SK-N-SH treated with all-trans-retinoic acid at 6 μM for 48 hours (cell line): ENCODE data around the gene CFAP65.
A peak's percentile ranks its signal among the peaks of the same experiment; 100 is the strongest.

ENCODE experiments used
- ATAC-seq: fragments of 200-7000 bp; cut with Tn5 transposase; 3 replicates; pipeline ENCODE4 v1.9.1; 2020; ENCODE audit warnings: mild to moderate bottlenecking, moderate library complexity
- ARNTL ChIP-seq: fragments of 450-650 bp; formaldehyde crosslinking; IDR thresholded peaks from 2 replicates; pipeline ENCODE4 v1.5.0; 2020; ENCODE audit warnings: low read depth, mild to moderate bottlenecking, moderate library complexity, borderline replicate concordance
- BACH2 ChIP-seq: fragments of 250-450 bp; sonication (Bioruptor Pico); IDR thresholded peaks from 2 replicates; pipeline ENCODE4 v1.9.0; 2021; ENCODE audit warnings: mild to moderate bottlenecking, borderline replicate concordance
- CSDC2 ChIP-seq: fragments of 250-450 bp; sonication (Bioruptor Pico); IDR thresholded peaks from 2 replicates; pipeline ENCODE4 v1.5.0; 2020; ENCODE audit warnings: mild to moderate bottlenecking, moderate library complexity
- CSRNP3 ChIP-seq: fragments of 250-450 bp; sonication (Bioruptor Pico); IDR thresholded peaks from 2 replicates; pipeline ENCODE4 v1.5.1; 2021; ENCODE audit warnings: mild to moderate bottlenecking, moderate library complexity
- ESRRG ChIP-seq: fragments of 250-450 bp; sonication (Bioruptor Pico); IDR thresholded peaks from 2 replicates; pipeline ENCODE4 v1.6.1; 2021; ENCODE audit warnings: mild to moderate bottlenecking
- ISL1 ChIP-seq: fragments of 250-450 bp; sonication (Bioruptor Pico); IDR thresholded peaks from 2 replicates; pipeline ENCODE4 v2.1.2; 2022; ENCODE audit warnings: mild to moderate bottlenecking, moderate library complexity
- OSR1 ChIP-seq: fragments of 250-450 bp; sonication (Bioruptor Pico); IDR thresholded peaks from 2 replicates; pipeline ENCODE4 v1.8.0; 2022; ENCODE audit warnings: moderate library complexity, mild to moderate bottlenecking, inconsistent platforms
- POU6F1 ChIP-seq: fragments of 250-450 bp; sonication (Bioruptor Pico); IDR thresholded peaks from 2 replicates; pipeline ENCODE4 v1.8.0; 2021; ENCODE audit warnings: low read depth, mild to moderate bottlenecking, moderate library complexity, borderline replicate concordance
- PPARA ChIP-seq: fragments of 250-450 bp; sonication (Bioruptor Pico); IDR thresholded peaks from 2 replicates; pipeline ENCODE4 v1.5.0; 2020; ENCODE audit warnings: mild to moderate bottlenecking, borderline replicate concordance
- RARB ChIP-seq: fragments of 250-450 bp; sonication (Bioruptor Pico); IDR thresholded peaks from 2 replicates; pipeline ENCODE4 v1.8.0; 2021; ENCODE audit warnings: mild to moderate bottlenecking, moderate library complexity
- SNAI2 ChIP-seq: fragments of 250-450 bp; sonication (Bioruptor Pico); IDR thresholded peaks from 2 replicates; pipeline ENCODE4 v1.5.0; 2020; ENCODE audit warnings: mild to moderate bottlenecking, moderate library complexity
- TCF4 ChIP-seq: fragments of 250-450 bp; sonication (Bioruptor Pico); IDR thresholded peaks from 2 replicates; pipeline ENCODE4 v1.8.0; 2021; ENCODE audit warnings: mild to moderate bottlenecking, moderate library complexity, borderline replicate concordance
- TOX ChIP-seq: fragments of 250-450 bp; sonication (Bioruptor Pico); IDR thresholded peaks from 2 replicates; pipeline ENCODE4 v1.8.0; 2021; ENCODE audit warnings: mild to moderate bottlenecking, moderate library complexity, borderline replicate concordance
- TSHZ2 ChIP-seq: fragments of 250-450 bp; sonication (Bioruptor Pico); IDR thresholded peaks from 2 replicates; pipeline ENCODE4 v1.5.0; 2020; ENCODE audit warnings: mild to moderate bottlenecking, moderate library complexity
- ZC3H10 ChIP-seq: fragments of 250-450 bp; sonication (Bioruptor Pico); IDR thresholded peaks from 2 replicates; pipeline ENCODE4 v1.5.1; 2021; ENCODE audit warnings: mild to moderate bottlenecking, moderate library complexity
- ZFP3 ChIP-seq: fragments of 250-450 bp; sonication (Bioruptor Pico); IDR thresholded peaks from 2 replicates; pipeline ENCODE4 v1.5.0; 2020; ENCODE audit warnings: mild to moderate bottlenecking, moderate library complexity
- ZFP30 ChIP-seq: fragments of 450-650 bp; formaldehyde crosslinking; IDR thresholded peaks from 2 replicates; pipeline ENCODE4 v1.5.0; 2022; ENCODE audit warnings: mild to moderate bottlenecking, moderate library complexity
- ZNF565 ChIP-seq: fragments of 450-650 bp; formaldehyde crosslinking; conservative IDR thresholded peaks from 2 replicates; pipeline ENCODE4 v1.5.0; 2020; ENCODE audit warnings: low read depth, mild to moderate bottlenecking, moderate library complexity
- ZNF70 ChIP-seq: fragments of 450-650 bp; formaldehyde crosslinking; IDR thresholded peaks from 2 replicates; pipeline ENCODE4 v1.5.0; 2020; ENCODE audit warnings: mild to moderate bottlenecking, moderate library complexity
- ZNF8 ChIP-seq: fragments of 450-650 bp; formaldehyde crosslinking; IDR thresholded peaks from 2 replicates; pipeline ENCODE4 v1.5.0; 2020; ENCODE audit warnings: mild to moderate bottlenecking, moderate library complexity

The CFAP65 gene

GRCh38 chr2:219016721-219017120, 24.6 kb downstream of the CFAP65 start (continued):
- TF ChIP-seq CSRNP3 (CRISPR knock-in tag) (no peak), ZC3H10 (CRISPR knock-in tag) (no peak), ISL1 (CRISPR knock-in tag) (no peak), ZFP30 (CRISPR knock-in tag) (no peak), ZNF8 (CRISPR knock-in tag) (no peak), BACH2 (no peak), SNAI2 (CRISPR knock-in tag) (no peak), ARNTL (CRISPR knock-in tag) (no peak)

- no peak for TF ChIP-seq TSHZ2 (CRISPR knock-in tag)
- TF ChIP-seq ZNF565 (CRISPR knock-in tag): no peak
- no peak for TF ChIP-seq ZFP3
- TF ChIP-seq PPARA (CRISPR knock-in tag): no peak
- no peak for TF ChIP-seq ISL1 (CRISPR knock-in tag)
- no peak for TF ChIP-seq BACH2
- ATAC-seq: no peak
Observed at GRCh38 chr2:219010873-219011272, 30.4 kb downstream of the CFAP65 start.

- TF ChIP-seq ZFP30 (CRISPR knock-in tag): no peak
- TF ChIP-seq SNAI2 (CRISPR knock-in tag): no peak
- TF ChIP-seq ZFP3: no peak
- TF ChIP-seq ISL1 (CRISPR knock-in tag): no peak
- TF ChIP-seq TCF4 (CRISPR knock-in tag): no peak
- no peak for TF ChIP-seq TOX
- no peak for TF ChIP-seq RARB
- no peak for TF ChIP-seq CSDC2 (CRISPR knock-in tag)
- no peak for TF ChIP-seq TSHZ2 (CRISPR knock-in tag)
- no peak for TF ChIP-seq BACH2
- TF ChIP-seq PPARA (CRISPR knock-in tag): no peak
- ATAC-seq: peak; percentile 71
Observed at GRCh38 chr2:219010162-219010756, 31.1 kb downstream of the CFAP65 start.

GRCh38 chr2:219009294-219009693, 32.0 kb downstream of the CFAP65 start:
- TF ChIP-seq ZNF70 (CRISPR knock-in tag): no peak
- TF ChIP-seq ZNF565 (CRISPR knock-in tag): no peak
- no peak for TF ChIP-seq ZFP3
- TF ChIP-seq ZFP30 (CRISPR knock-in tag): no peak
- TF ChIP-seq TOX: no peak
- no peak for TF ChIP-seq ZNF8 (CRISPR knock-in tag)
- no peak for TF ChIP-seq ISL1 (CRISPR knock-in tag)
- TF ChIP-seq ZC3H10 (CRISPR knock-in tag): no peak
- TF ChIP-seq BACH2: no peak
- TF ChIP-seq, all 23 proteins: peak for 0
- ATAC-seq: no peak

GRCh38 chr2:219003979-219004378, 37.3 kb downstream of the CFAP65 start:
- ATAC-seq: no peak
- TF ChIP-seq ISL1 (CRISPR knock-in tag): no peak
- TF ChIP-seq ZNF70 (CRISPR knock-in tag): no peak
- no peak for TF ChIP-seq TSHZ2 (CRISPR knock-in tag)
- no peak for TF ChIP-seq ESRRG
- no peak for TF ChIP-seq ZFP30 (CRISPR knock-in tag)
- TF ChIP-seq POU6F1: no peak
- TF ChIP-seq ZNF8 (CRISPR knock-in tag): no peak
- TF ChIP-seq SNAI2 (CRISPR knock-in tag): no peak
- TF ChIP-seq ZFP3: no peak
- no peak for TF ChIP-seq TOX
- TF ChIP-seq ZNF565 (CRISPR knock-in tag): no peak
- no peak for TF ChIP-seq OSR1 (CRISPR knock-in tag)
- TF ChIP-seq BACH2: no peak
